Measurements from ENCODE around the gene POLD1. TPM values are rescaled to one million over a fixed set of nuclear protein-coding genes. Genes with fewer than 3 reads are reported as not detected.

The POLD1 gene
- total and polyA plus RNA-seq, 2 donors (not counting 3 experiments of a cell fraction or from before 2014, with no cell fraction given) = 40.9 to 63.9 TPM

DNA sequence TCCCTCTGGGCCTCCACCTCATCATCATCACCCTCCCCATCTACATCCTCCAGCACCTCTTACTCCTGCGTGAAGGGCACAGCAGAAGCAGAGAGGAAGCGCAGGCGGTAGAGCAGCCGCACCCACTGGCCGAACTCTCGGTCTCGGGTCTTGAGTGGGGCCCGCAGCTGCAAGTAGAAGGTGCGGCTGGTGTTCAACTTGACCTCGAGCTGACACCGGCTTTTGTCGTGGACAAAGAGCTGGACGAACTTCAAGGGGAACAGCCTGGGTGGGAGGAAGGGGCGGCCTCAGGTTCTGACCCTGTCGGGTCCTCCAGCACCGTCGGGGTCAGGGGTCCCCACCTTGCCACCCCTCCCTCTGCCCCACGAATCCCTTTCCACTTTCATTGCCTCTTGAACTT lies 83.4 kb downstream of the POLD1 start:
- Histone ChIP-seq H3K4me3 (replicated peaks in 1 of 3; ENCODE audit: insufficient read depth in 1 of 3, low read depth in 1 of 3, low read length in 3 of 3) (no peak overlapping the region), H4K20me1 (replicated peaks; ENCODE audit: control insufficient read depth, extremely low read depth, insufficient read depth, low read length) (no peaks in the 10 kb centered on the region), H3K9me1 (replicated peaks; ENCODE audit: control insufficient read depth, extremely low read depth, insufficient read depth, low read length) (no peaks in the 10 kb centered on the region), H2AFZ (ENCODE audit: low read depth, low read length) (no peak overlapping the region), H3K79me2 (ENCODE audit: control insufficient read depth, insufficient read depth, low read length) (no peaks in the 10 kb centered on the region), H3K36me3 (ENCODE audit: control insufficient read depth in 2 of 2, extremely low read depth in 1 of 2, insufficient read depth in 2 of 2, low read length in 2 of 2) (no peaks in the 10 kb centered on the region), H3K27me3 (ENCODE audit: control insufficient read depth in 2 of 2, insufficient read depth in 2 of 2, low read length in 2 of 2) (no peaks in the 10 kb centered on the region), H3K27ac (ENCODE audit: insufficient read depth, low read depth, low read length) (no peak overlapping the region), H3K9ac (replicated peaks; ENCODE audit: extremely low read depth, insufficient read depth, low read length) (no peak overlapping the region), H3K4me2 (ENCODE audit: insufficient read depth, low read length) (no peak overlapping the region), H3K9me3 (replicated peaks; ENCODE audit: control insufficient read depth, insufficient read depth, low read length) (no peaks in the 10 kb centered on the region), H3K4me1 (ENCODE audit: control insufficient read depth, extremely low read depth, insufficient read depth, low read length) (no peaks in the 10 kb centered on the region)
- no peak for DNase-seq (ENCODE audit: low read depth, low spot score)
- FAIRE-seq = no peak
- ChIA-PET CTCF (no interaction called here), POLR2A (no interaction called here)
- BruUV-seq (replicated peaks) = no TSS peak
- TF ChIP-seq, protein P1, sequence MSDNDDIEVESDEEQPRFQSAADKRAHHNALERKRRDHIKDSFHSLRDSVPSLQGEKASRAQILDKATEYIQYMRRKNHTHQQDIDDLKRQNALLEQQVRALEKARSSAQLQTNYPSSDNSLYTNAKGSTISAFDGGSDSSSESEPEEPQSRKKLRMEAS (IDR thresholded peaks at IDR 0.05; ENCODE audit: insufficient read depth, insufficient read length) = no peak
- no peak for TF ChIP-seq EZH2 (IDR thresholded peaks at IDR 0.05; ENCODE audit: borderline replicate concordance, low read depth, low read length, severe bottlenecking)
- no peak for TF ChIP-seq GATA2 (IDR thresholded peaks at IDR 0.05; ENCODE audit: insufficient read depth, insufficient read length, low read depth, low read length)
- TF ChIP-seq FOS (IDR thresholded peaks at IDR 0.05; ENCODE audit: borderline replicate concordance, insufficient read depth, low read length) = no peak
- TF ChIP-seq MYC (IDR thresholded peaks at IDR 0.05; ENCODE audit: low read depth, low read length) = no peak
- TF ChIP-seq POLR2AphosphoS5 (IDR thresholded peaks at IDR 0.05; ENCODE audit: insufficient read depth, low read depth, low read length) = no peak
- no peak for TF ChIP-seq CTCF (IDR thresholded peaks at IDR 0.05; ENCODE audit: extremely low read depth in 1 of 2, insufficient read depth in 1 of 2, low read depth in 1 of 2, low read length in 2 of 2)
- TF ChIP-seq POLR2A (IDR thresholded peaks at IDR 0.05; ENCODE audit: low read depth, low read length) = no peak
- no peak for TF ChIP-seq JUN (IDR thresholded peaks at IDR 0.05; ENCODE audit: borderline replicate concordance, insufficient read depth, insufficient read length, low read depth)
- intact Hi-C loops (cut with micrococcal nuclease) = no loop called here
- dilution Hi-C loops (cut with MboI; ENCODE audit: extremely low pct_ligation_motif_present, low sequenced_read_pairs) = no loop called here

Other genes starting within 250 kb of the POLD1 start
- not detected in 2 replicates for gene IZUMO2, start 221.1 kb upstream of the POLD1 start, total RNA-seq
- not detected in 2 replicates for gene IZUMO2, start 221.1 kb upstream of the POLD1 start, polyA plus RNA-seq
- gene MYH14, start 180.7 kb upstream of the POLD1 start, total RNA-seq = 0.13 TPM in 1 of 2 replicates, not detected in the other
- gene MYH14, start 180.7 kb upstream of the POLD1 start, polyA plus RNA-seq = 0.05 TPM in 1 of 2 replicates, not detected in the other
- 0.76 and 0.91 TPM in 2 replicates for gene KCNC3, start 55.0 kb upstream of the POLD1 start, total RNA-seq
- 0.22 and 0.30 TPM in 2 replicates for gene KCNC3, start 55.0 kb upstream of the POLD1 start, polyA plus RNA-seq
- gene NAPSA, start 18.7 kb upstream of the POLD1 start, total RNA-seq = 0.48 TPM in 1 of 2 replicates, not detected in the other
- gene NAPSA, start 18.7 kb upstream of the POLD1 start, polyA plus RNA-seq = 0.19 and 0.41 TPM in 2 replicates
- gene NR1H2, start 7.9 kb upstream of the POLD1 start, total RNA-seq = 46.7 and 50.6 TPM in 2 replicates
- 48.4 and 67.3 TPM in 2 replicates for gene NR1H2, start 7.9 kb upstream of the POLD1 start, polyA plus RNA-seq
- gene SPIB, start 34.6 kb downstream of the POLD1 start, total RNA-seq = not detected in 2 replicates
- not detected in 2 replicates for gene SPIB, start 34.6 kb downstream of the POLD1 start, polyA plus RNA-seq
- not detected in 2 replicates for gene MYBPC2, start 48.5 kb downstream of the POLD1 start, total RNA-seq
- gene MYBPC2, start 48.5 kb downstream of the POLD1 start, polyA plus RNA-seq = 0.03 TPM in 1 of 2 replicates, not detected in the other
- gene EMC10, start 92.2 kb downstream of the POLD1 start, total RNA-seq = 101 and 106 TPM in 2 replicates
- 111 and 141 TPM in 2 replicates for gene EMC10, start 92.2 kb downstream of the POLD1 start, polyA plus RNA-seq
- 0.44 and 0.62 TPM in 2 replicates for gene GARIN5A, start 92.5 kb downstream of the POLD1 start, total RNA-seq
- gene GARIN5A, start 92.5 kb downstream of the POLD1 start, polyA plus RNA-seq = 0.65 and 0.76 TPM in 2 replicates
- 33.8 and 37.4 TPM in 2 replicates for gene JOSD2, start 126.8 kb downstream of the POLD1 start, total RNA-seq
- 62.8 and 103 TPM in 2 replicates for gene JOSD2, start 126.8 kb downstream of the POLD1 start, polyA plus RNA-seq
- not detected in 2 replicates for gene ASPDH, start 129.6 kb downstream of the POLD1 start, total RNA-seq
- not detected in 2 replicates for gene ASPDH, start 129.6 kb downstream of the POLD1 start, polyA plus RNA-seq
- not detected in 2 replicates for gene LRRC4B, start 184.1 kb downstream of the POLD1 start, total RNA-seq
- 0.08 and 0.10 TPM in 2 replicates for gene LRRC4B, start 184.1 kb downstream of the POLD1 start, polyA plus RNA-seq